GM23248 (cell line): Measurements from ENCODE around the gene GPATCH4.

Experiments used
- EZH2 ChIP-seq: fragments of 200-600 bp; sonication (generic); IDR thresholded peaks from 2 replicates; pipeline ENCODE4 v1.6.1; 2018; ENCODE audit warnings: antibody characterized with exemption, mild to moderate bottlenecking; ENCODE audit not compliant: insufficient read depth, poor library complexity, severe bottlenecking
- EZH2phosphoT487 ChIP-seq: fragments of 200-600 bp; sonication (generic); IDR thresholded peaks from 2 replicates; pipeline ENCODE4 v1.6.1; 2018; ENCODE audit warnings: antibody characterized with exemption, moderate library complexity, mild to moderate bottlenecking, low read depth; ENCODE audit not compliant: insufficient read depth

GRCh38 chr1:156560585-156561163, 40.6 kb downstream of the GPATCH4 start:
- TF ChIP-seq EZH2: no peak
- no peak for TF ChIP-seq EZH2phosphoT487
